Measurements from ENCODE around the gene HCRTR1.

Gene HCRTR1

DNA sequence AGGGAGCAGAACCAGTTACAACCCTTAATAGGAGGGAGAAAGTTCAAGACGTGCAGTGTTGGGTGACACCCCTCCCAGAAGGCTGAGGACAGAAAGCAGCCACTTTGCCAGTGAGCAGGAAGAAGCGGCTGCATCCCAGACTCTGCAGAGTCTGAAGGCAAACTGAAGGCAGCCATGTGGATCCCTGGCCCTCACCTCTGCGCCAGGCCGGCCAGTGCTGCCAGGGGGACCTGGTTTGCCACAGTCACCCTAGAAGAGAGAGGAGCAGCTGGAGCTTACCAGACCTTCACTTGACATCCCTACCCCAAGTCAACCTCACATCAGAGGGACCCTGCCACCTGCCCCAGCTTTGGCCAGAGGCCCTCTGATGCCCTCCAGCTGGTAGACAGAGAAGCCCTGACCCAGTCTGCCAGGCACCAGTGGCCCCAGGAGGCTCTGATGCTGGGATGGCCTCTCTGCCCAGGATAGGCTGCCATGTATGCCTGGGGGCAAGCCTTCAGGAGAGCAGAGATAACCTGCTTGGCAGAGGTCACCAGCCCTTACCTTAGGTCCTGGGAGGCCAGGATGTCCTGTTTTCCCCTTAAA lies 43.5 kb downstream of the HCRTR1 start:
- H3K4me3 ChIP-seq (ENCODE audit: low read depth, low read length): no peak overlapping the region
- no peaks in the 10 kb centered on the region for H3K27me3 ChIP-seq (ENCODE audit: control insufficient read depth, insufficient read depth, low read length)
- H3K4me1 ChIP-seq (ENCODE audit: control insufficient read depth, insufficient read depth, low read length): no peaks in the 10 kb centered on the region
- no peaks in the 10 kb centered on the region for H3K9me3 ChIP-seq (ENCODE audit: control insufficient read depth, insufficient read depth, low read length)
- peaks cover 2% of the 10 kb centered on the region for H3K36me3 ChIP-seq (ENCODE audit: control insufficient read depth, insufficient read depth, low read length)
- no peak overlapping the region for H3K9ac ChIP-seq (ENCODE audit: low read depth, low read length)

GRCh38 chr1:31661856-31662255 lies 44.4 kb downstream of the HCRTR1 start:
- Histone ChIP-seq H3K36me3 (ENCODE audit: control insufficient read depth, insufficient read depth, low read length) (peaks cover 2% of the 10 kb centered on the region), H3K9me3 (ENCODE audit: control insufficient read depth, insufficient read depth, low read length) (no peaks in the 10 kb centered on the region), H3K9ac (ENCODE audit: low read depth, low read length) (no peak overlapping the region), H3K27me3 (ENCODE audit: control insufficient read depth, insufficient read depth, low read length) (no peaks in the 10 kb centered on the region), H3K4me3 (ENCODE audit: low read depth, low read length) (no peak overlapping the region), H3K4me1 (ENCODE audit: control insufficient read depth, insufficient read depth, low read length) (no peaks in the 10 kb centered on the region)

- H3K4me3 ChIP-seq (ENCODE audit: low read depth, low read length): no peak overlapping the region
- no peak overlapping the region for H3K9ac ChIP-seq (ENCODE audit: low read depth, low read length)
- H3K4me1 ChIP-seq (ENCODE audit: control insufficient read depth, insufficient read depth, low read length): no peaks in the 10 kb centered on the region
- H3K9me3 ChIP-seq (ENCODE audit: control insufficient read depth, insufficient read depth, low read length): no peaks in the 10 kb centered on the region
- H3K36me3 ChIP-seq (ENCODE audit: control insufficient read depth, insufficient read depth, low read length): peaks cover 4% of the 10 kb centered on the region
- no peaks in the 10 kb centered on the region for H3K27me3 ChIP-seq (ENCODE audit: control insufficient read depth, insufficient read depth, low read length)
Observed at GRCh38 chr1:31662463-31662862, 45.0 kb downstream of the HCRTR1 start.

DNA sequence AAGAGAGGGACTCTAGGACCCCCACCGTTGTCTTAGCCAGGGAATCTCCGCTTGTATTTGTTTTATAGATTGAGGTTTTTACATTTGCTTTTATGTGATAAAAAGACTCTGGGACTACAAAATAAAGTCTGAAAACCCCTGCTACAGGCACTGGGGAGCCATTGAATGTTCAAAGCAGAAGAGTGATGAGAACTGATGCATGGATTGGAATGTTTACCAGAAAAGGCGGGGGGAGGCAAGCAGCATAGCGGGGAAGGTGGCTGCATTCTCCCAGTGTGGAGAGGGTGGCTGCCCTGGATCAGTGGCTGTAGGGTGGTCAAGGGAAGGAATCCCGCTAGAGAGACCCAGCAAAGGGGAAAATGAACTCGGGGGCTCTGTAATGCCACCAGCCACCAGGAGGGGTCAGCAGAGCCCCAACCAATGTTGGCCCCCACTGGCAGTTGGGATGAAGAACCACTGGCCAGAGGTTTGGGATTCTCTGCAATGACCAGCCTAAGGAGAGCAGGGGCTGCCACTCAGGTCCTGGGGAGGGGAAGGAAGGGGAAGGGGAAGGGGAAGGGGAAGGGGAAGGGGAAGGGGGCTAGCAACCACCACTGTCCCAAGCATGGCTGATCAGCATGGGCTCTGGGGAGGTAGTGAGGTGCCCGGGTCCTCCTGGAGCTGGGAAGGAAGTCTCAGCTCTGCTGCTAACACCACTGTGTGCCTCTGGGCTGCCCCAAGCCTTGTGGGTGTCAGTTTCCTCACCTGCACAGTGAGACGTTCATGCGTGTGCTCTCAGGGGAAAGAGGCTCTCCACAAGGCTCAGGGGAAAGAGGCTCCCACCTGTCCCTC lies 46.3 kb downstream of the HCRTR1 start:
- H3K27me3 ChIP-seq (ENCODE audit: control insufficient read depth, insufficient read depth, low read length): no peaks in the 10 kb centered on the region
- no peaks in the 10 kb centered on the region for H3K9me3 ChIP-seq (ENCODE audit: control insufficient read depth, insufficient read depth, low read length)
- H3K4me1 ChIP-seq (ENCODE audit: control insufficient read depth, insufficient read depth, low read length): no peaks in the 10 kb centered on the region
- no peak overlapping the region for H3K9ac ChIP-seq (ENCODE audit: low read depth, low read length)
- peaks cover 4% of the 10 kb centered on the region for H3K36me3 ChIP-seq (ENCODE audit: control insufficient read depth, insufficient read depth, low read length)
- no peak overlapping the region for H3K4me3 ChIP-seq (ENCODE audit: low read depth, low read length)

GRCh38 chr1:31664528-31664927 lies 47.0 kb downstream of the HCRTR1 start:
- no peaks in the 10 kb centered on the region for H3K4me1 ChIP-seq (ENCODE audit: control insufficient read depth, insufficient read depth, low read length)

DNA sequence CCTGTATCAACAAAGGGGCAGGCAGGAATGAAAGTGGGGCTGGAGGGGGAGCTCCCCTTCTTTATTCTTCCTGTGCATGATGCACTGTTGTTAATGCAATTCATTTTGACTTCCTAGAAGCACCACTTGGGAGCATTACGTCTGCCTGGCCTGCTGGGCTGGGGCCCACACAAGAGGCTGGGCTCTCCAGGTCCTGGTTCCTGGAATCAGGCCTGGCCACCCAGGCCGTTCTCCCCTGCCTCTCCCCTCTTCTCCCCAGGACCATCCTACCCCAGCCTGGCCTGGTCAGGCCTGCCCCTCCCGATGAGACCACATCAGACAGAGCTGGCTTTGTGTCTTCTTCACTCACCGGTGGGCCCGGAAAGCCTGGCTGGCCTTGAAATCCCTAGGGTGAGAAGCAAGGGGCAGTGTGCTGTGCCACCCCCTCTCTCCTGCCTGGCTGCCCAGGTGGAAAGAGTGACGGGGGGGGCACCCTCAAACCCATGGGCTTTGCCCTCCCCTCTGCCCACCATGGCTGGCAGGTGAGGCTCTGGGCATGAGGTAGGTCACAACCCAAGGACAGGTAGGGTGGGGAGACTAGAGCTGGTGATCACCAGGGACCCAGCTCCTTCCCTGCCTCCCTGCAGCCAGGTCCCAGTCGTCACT lies 47.9 kb downstream of the HCRTR1 start:
- H3K9ac ChIP-seq (ENCODE audit: low read depth, low read length): no peak overlapping the region
- H3K4me3 ChIP-seq (ENCODE audit: low read depth, low read length): no peak overlapping the region
- no peaks in the 10 kb centered on the region for H3K27me3 ChIP-seq (ENCODE audit: control insufficient read depth, insufficient read depth, low read length)
- H3K9me3 ChIP-seq (ENCODE audit: control insufficient read depth, insufficient read depth, low read length): no peaks in the 10 kb centered on the region
- peaks cover 4% of the 10 kb centered on the region for H3K36me3 ChIP-seq (ENCODE audit: control insufficient read depth, insufficient read depth, low read length)
- no peaks in the 10 kb centered on the region for H3K4me1 ChIP-seq (ENCODE audit: control insufficient read depth, insufficient read depth, low read length)

More at GRCh38 chr1:31664528-31664927, 47.0 kb downstream of the HCRTR1 start:
- Histone ChIP-seq H3K9me3 (ENCODE audit: control insufficient read depth, insufficient read depth, low read length) (no peaks in the 10 kb centered on the region), H3K9ac (ENCODE audit: low read depth, low read length) (no peak overlapping the region), H3K36me3 (ENCODE audit: control insufficient read depth, insufficient read depth, low read length) (peaks cover 4% of the 10 kb centered on the region), H3K4me3 (ENCODE audit: low read depth, low read length) (no peak overlapping the region), H3K27me3 (ENCODE audit: control insufficient read depth, insufficient read depth, low read length) (no peaks in the 10 kb centered on the region)

- Histone ChIP-seq H3K4me1 (ENCODE audit: control insufficient read depth, insufficient read depth, low read length) (no peaks in the 10 kb centered on the region), H3K4me3 (ENCODE audit: low read depth, low read length) (no peak overlapping the region), H3K36me3 (ENCODE audit: control insufficient read depth, insufficient read depth, low read length) (peaks cover 4% of the 10 kb centered on the region), H3K9me3 (ENCODE audit: control insufficient read depth, insufficient read depth, low read length) (no peaks in the 10 kb centered on the region), H3K9ac (ENCODE audit: low read depth, low read length) (no peak overlapping the region), H3K27me3 (ENCODE audit: control insufficient read depth, insufficient read depth, low read length) (no peaks in the 10 kb centered on the region)
Observed at GRCh38 chr1:31666263-31666963, 48.9 kb downstream of the HCRTR1 start.

- Histone ChIP-seq H3K4me1 (ENCODE audit: control insufficient read depth, insufficient read depth, low read length) (no peaks in the 10 kb centered on the region), H3K27me3 (ENCODE audit: control insufficient read depth, insufficient read depth, low read length) (no peaks in the 10 kb centered on the region), H3K9ac (ENCODE audit: low read depth, low read length) (no peak overlapping the region), H3K36me3 (ENCODE audit: control insufficient read depth, insufficient read depth, low read length) (peaks cover 2% of the 10 kb centered on the region), H3K9me3 (ENCODE audit: control insufficient read depth, insufficient read depth, low read length) (no peaks in the 10 kb centered on the region), H3K4me3 (ENCODE audit: low read depth, low read length) (no peak overlapping the region)
Observed at GRCh38 chr1:31667065-31667785, 49.7 kb downstream of the HCRTR1 start.

DNA sequence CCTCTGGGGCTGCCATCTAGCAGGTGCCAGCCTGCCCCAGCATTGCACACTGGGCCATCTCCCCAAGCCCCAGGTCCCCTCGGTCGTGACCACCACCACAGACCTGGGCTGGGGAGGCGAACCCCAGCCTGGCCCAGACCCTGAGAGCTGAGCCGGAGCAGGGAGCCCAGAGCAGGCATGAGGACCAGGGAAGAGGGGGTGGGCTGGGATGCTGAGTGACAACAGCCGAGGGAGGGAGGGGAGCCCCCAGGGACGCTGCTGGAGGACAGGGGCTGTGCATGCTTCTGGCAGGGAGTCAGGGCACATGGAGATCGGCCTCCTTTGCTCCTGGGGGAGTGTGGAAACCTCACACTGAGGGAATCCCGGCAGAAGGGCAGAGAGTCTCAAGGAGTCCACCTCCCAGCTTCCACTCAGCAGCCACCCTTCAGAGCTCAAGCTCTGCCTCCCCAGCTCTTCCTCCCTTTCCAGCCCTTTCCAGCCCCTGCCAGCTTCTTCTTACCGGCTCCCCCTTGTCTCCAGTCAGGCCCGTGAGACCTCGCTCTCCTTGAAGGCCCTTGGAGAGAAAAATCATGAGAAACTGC lies 50.9 kb downstream of the HCRTR1 start:
- Histone ChIP-seq H3K4me3 (ENCODE audit: low read depth, low read length) (no peak overlapping the region), H3K9me3 (ENCODE audit: control insufficient read depth, insufficient read depth, low read length) (no peaks in the 10 kb centered on the region), H3K27me3 (ENCODE audit: control insufficient read depth, insufficient read depth, low read length) (no peaks in the 10 kb centered on the region), H3K9ac (ENCODE audit: low read depth, low read length) (no peak overlapping the region), H3K36me3 (ENCODE audit: control insufficient read depth, insufficient read depth, low read length) (peaks cover 2% of the 10 kb centered on the region), H3K4me1 (ENCODE audit: control insufficient read depth, insufficient read depth, low read length) (no peaks in the 10 kb centered on the region)

DNA sequence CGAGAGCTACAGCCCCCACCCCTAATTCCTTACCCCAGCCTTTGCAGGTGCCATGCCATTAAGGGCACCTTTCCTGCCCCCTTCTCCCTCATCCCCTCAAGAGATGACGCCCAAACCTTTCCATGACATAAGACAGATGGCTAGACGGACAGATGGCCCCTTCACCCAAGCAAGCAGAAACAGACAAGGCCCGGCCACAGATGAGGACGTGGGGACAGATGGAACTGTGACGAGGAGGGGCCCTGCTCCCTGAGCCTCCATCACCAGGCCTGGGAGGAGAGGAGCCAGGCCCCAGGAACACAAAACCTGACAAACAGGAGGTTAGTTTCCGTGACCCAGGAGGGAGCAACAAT lies 51.9 kb downstream of the HCRTR1 start:
- no peak overlapping the region for H3K4me3 ChIP-seq (ENCODE audit: low read depth, low read length)
- no peaks in the 10 kb centered on the region for H3K9me3 ChIP-seq (ENCODE audit: control insufficient read depth, insufficient read depth, low read length)
- no peaks in the 10 kb centered on the region for H3K27me3 ChIP-seq (ENCODE audit: control insufficient read depth, insufficient read depth, low read length)
- no peaks in the 10 kb centered on the region for H3K4me1 ChIP-seq (ENCODE audit: control insufficient read depth, insufficient read depth, low read length)
- H3K9ac ChIP-seq (ENCODE audit: low read depth, low read length): no peak overlapping the region
- peaks cover 2% of the 10 kb centered on the region for H3K36me3 ChIP-seq (ENCODE audit: control insufficient read depth, insufficient read depth, low read length)
